ENCODE data around the gene BNIP1.

DNA sequence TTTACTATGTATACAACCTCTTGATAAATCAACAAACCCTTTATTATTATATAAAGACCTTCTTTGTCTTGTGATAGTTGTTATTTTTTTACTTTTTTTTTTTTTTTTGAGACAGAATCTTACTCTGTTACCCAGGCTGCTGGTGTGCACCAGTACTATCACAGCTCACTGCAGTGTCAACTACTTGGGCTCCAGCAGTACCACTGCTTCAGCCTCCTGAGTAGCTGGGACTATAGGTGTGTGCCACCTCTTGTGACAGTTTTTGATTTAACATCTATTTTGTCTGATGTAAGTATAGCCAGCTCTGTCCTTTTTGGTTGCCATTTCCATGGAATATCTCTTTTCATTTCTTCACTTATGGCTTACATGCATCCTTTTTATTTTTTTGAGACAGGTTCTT lies 45.5 kb upstream of the BNIP1 start:
- TF ChIP-seq, protein P1, sequence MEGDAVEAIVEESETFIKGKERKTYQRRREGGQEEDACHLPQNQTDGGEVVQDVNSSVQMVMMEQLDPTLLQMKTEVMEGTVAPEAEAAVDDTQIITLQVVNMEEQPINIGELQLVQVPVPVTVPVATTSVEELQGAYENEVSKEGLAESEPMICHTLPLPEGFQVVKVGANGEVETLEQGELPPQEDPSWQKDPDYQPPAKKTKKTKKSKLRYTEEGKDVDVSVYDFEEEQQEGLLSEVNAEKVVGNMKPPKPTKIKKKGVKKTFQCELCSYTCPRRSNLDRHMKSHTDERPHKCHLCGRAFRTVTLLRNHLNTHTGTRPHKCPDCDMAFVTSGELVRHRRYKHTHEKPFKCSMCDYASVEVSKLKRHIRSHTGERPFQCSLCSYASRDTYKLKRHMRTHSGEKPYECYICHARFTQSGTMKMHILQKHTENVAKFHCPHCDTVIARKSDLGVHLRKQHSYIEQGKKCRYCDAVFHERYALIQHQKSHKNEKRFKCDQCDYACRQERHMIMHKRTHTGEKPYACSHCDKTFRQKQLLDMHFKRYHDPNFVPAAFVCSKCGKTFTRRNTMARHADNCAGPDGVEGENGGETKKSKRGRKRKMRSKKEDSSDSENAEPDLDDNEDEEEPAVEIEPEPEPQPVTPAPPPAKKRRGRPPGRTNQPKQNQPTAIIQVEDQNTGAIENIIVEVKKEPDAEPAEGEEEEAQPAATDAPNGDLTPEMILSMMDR (IDR thresholded peaks at IDR 0.05; ENCODE audit: low read depth, low read length): no peak
- TF ChIP-seq EZH2phosphoT487 (IDR thresholded peaks at IDR 0.05; ENCODE audit: low read depth): no peak

All from OCI-LY3 (cell line).